OCI-LY7 (cell line): ENCODE results near the gene TRAF2. TPM values are rescaled to one million over a fixed set of nuclear protein-coding genes. Genes with fewer than 3 reads are reported as not detected.

Experiments used
- BruUV-seq: library from RNA; stranded (reverse); fragments of 400-500 nt; replicated peaks from 2 replicates; lab custom pipeline; 2021; lab: Mats Ljungman, UMichigan
- CTCF ChIA-PET: fragments of 300-600 bp; sonication (Branson Sonifier 250); formaldehyde crosslinking; loops from one replicate; lab custom pipeline; 2022; ENCODE audit warnings: antibody characterized with exemption; ENCODE audit not compliant: unreplicated experiment; lab: Charles Lee
- POLR2A ChIA-PET: fragments of 300-600 bp; sonication (Branson Sonifier 250); formaldehyde crosslinking; loops from one replicate; lab custom pipeline; 2022; ENCODE audit warnings: antibody characterized with exemption; lab: Charles Lee
- DNase-seq: peaks from one replicate; pipeline ENCODE4 v3.0.0-alpha.2; 2015; ENCODE audit warnings: low spot score
- H2AFZ ChIP-seq: fragments of 200-600 bp; sonication (generic), shearing (Covaris generic); 2 replicates; pipeline ENCODE4 v1.6.1; 2014; ENCODE audit warnings: mild to moderate bottlenecking, antibody characterized with exemption, low read length, moderate library complexity
- H3K27ac ChIP-seq: fragments of 200-600 bp; sonication (generic); 2 replicates; pipeline ENCODE4 v1.5.1; 2014; ENCODE audit warnings: mixed run types, low read depth, mild to moderate bottlenecking, moderate library complexity, low read length, inconsistent platforms; ENCODE audit not compliant: poor library complexity, severe bottlenecking
- H3K36me3 ChIP-seq: fragments of 200-600 bp; sonication (generic); 2 replicates; pipeline ENCODE4 v1.6.1; 2014; ENCODE audit warnings: mild to moderate bottlenecking, antibody characterized with exemption, low read length, moderate library complexity, mixed read lengths; ENCODE audit not compliant: insufficient read depth
- H3K4me1 ChIP-seq: fragments of 200-600 bp; sonication (generic); 2 replicates; pipeline ENCODE4 v1.5.1; 2014; ENCODE audit warnings: mild to moderate bottlenecking, low read length; ENCODE audit not compliant: insufficient read depth, poor library complexity, severe bottlenecking
- H3K4me2 ChIP-seq: fragments of 200-600 bp; sonication (generic); 2 replicates; pipeline ENCODE4 v1.6.1; 2014; ENCODE audit warnings: mild to moderate bottlenecking, low read length
- H3K4me3 ChIP-seq: fragments of 200-600 bp; sonication (generic); 2 replicates; pipeline ENCODE4 v1.5.1; 2014; ENCODE audit warnings: mild to moderate bottlenecking, low read depth, low read length; ENCODE audit not compliant: poor library complexity, severe bottlenecking
- H3K79me2 ChIP-seq: fragments of 200-600 bp; sonication (generic); 2 replicates; pipeline ENCODE4 v1.6.1; 2016; ENCODE audit warnings: low read depth, mild to moderate bottlenecking, low read length, moderate library complexity, mixed read lengths; ENCODE audit not compliant: insufficient read depth
- H3K9me2 ChIP-seq: fragments of 200-600 bp; sonication (generic); 2 replicates; pipeline ENCODE4 v1.6.1; 2016; ENCODE audit warnings: mild to moderate bottlenecking, low read length, mixed read lengths; ENCODE audit not compliant: insufficient read depth
- H3K9me3 ChIP-seq: fragments of 200-600 bp; sonication (generic); 2 replicates; pipeline ENCODE4 v1.6.1; 2014; ENCODE audit warnings: mild to moderate bottlenecking, mixed run types, low read length, mixed read lengths
- H4K20me1 ChIP-seq: fragments of 200-600 bp; sonication (generic); 2 replicates; pipeline ENCODE4 v1.6.1; 2014; ENCODE audit warnings: mild to moderate bottlenecking, antibody characterized with exemption, low read length, moderate library complexity, mixed read lengths; ENCODE audit not compliant: insufficient read depth
- EZH2phosphoT487 ChIP-seq: fragments of 200-600 bp; sonication (generic); IDR thresholded peaks from 2 replicates; pipeline ENCODE4 v1.6.1; 2018; ENCODE audit warnings: low read depth, borderline replicate concordance, mild to moderate bottlenecking, mixed run types, antibody characterized with exemption, low read length, moderate library complexity, mixed read lengths
- intact Hi-C: fragments of 100-400 bp; cut with micrococcal nuclease; formaldehyde crosslinking; loops from one replicate; pipeline ENCODE4 v1.10.0; 2022; ENCODE audit not compliant: unreplicated experiment
- microRNA-seq: library from miRNA; unstranded; fragments of <30 nt; microRNA quantifications from one replicate; pipeline ENCODE4 v1.2.0, GENCODE V29; 2022; ENCODE audit warnings: borderline replicate concordance
- small RNA-seq: library from RNA; depleted of rRNA; stranded (forward); fragments of <200 nt; gene quantifications from one replicate; pipeline ENCODE3, GENCODE V24; 2014
- total RNA-seq, 2 experiments: library from RNA; depleted of rRNA in 1 of 2; stranded (reverse); fragments of >200 nt in 1 of 2; shearing (Covaris generic) in 1 of 2; gene quantifications; 2 replicates each; pipeline ENCODE4 v1.2.3, GENCODE V29; 2014 to 2022
- TF ChIP-seq, protein P1 (sequence below): fragments of 200-600 bp; sonication (generic); conservative IDR thresholded peaks from 2 replicates; pipeline ENCODE4 v1.5.1; 2014; ENCODE audit warnings: mild to moderate bottlenecking, antibody characterized with exemption, low read length, moderate library complexity, mixed read lengths

TRAF2 gene
- total RNA-seq, 2 experiments from 2014 or later = 31.4 to 40.5 TPM

DNA sequence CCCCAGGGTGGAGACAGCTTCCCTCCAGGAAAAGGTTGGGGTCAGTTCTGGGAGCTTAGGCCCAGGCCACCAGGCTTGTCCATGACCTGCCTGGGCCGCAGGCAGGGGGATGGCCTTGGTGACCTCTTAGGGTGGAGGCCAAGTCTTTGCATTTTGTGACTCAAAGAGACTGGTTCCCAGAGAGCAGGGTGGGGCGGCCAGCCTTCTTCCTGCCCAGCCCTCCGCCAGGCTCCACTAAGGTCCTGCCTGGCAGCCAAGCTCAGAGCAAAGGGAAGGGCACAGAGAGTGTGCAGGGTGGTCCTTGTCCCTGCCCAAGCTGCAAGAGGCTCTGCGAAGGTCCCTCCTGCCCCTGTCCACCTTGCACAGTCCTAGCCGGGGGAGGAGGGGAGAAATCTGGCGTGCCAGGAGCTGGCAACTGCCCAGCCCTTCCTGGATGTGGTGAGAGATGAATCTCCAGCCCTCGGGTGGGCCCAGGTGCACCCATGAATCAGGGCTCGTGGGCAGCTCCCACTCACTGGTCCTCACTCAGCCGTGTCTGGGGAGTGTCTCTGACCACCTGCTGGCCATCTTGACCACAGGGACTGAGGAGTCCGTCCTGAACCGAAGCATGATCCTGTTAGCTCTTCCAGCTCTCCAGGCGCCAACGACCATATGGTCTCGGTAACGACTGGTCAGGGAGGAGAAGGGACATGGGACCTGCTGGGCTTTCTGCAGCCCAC lies 88.7 kb downstream of the TRAF2 start:
- Histone ChIP-seq H3K79me2 (no peaks in the 10 kb centered on the region), H3K4me3 (no peak overlapping the region), H3K27ac (no peak overlapping the region), H3K9me3 (no peaks in the 10 kb centered on the region), H4K20me1 (no peaks in the 10 kb centered on the region), H3K36me3 (no peaks in the 10 kb centered on the region), H2AFZ (no peak overlapping the region), H3K4me2 (no peak overlapping the region), H3K4me1 (no peaks in the 10 kb centered on the region), H3K9me2 (no peaks in the 10 kb centered on the region)
- TF ChIP-seq, protein P1, sequence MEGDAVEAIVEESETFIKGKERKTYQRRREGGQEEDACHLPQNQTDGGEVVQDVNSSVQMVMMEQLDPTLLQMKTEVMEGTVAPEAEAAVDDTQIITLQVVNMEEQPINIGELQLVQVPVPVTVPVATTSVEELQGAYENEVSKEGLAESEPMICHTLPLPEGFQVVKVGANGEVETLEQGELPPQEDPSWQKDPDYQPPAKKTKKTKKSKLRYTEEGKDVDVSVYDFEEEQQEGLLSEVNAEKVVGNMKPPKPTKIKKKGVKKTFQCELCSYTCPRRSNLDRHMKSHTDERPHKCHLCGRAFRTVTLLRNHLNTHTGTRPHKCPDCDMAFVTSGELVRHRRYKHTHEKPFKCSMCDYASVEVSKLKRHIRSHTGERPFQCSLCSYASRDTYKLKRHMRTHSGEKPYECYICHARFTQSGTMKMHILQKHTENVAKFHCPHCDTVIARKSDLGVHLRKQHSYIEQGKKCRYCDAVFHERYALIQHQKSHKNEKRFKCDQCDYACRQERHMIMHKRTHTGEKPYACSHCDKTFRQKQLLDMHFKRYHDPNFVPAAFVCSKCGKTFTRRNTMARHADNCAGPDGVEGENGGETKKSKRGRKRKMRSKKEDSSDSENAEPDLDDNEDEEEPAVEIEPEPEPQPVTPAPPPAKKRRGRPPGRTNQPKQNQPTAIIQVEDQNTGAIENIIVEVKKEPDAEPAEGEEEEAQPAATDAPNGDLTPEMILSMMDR = no peak
- no TSS peak for BruUV-seq
- intact Hi-C loops = no loop called here
- DNase-seq = no peak
- ChIA-PET CTCF (interaction anchor here (0.6 to 0.7 kb wide), 3 partner anchors 22 to 61 kb away, joined by 3 to 9 read pairs (median 4); no protein-coding TSS in a partner anchor), POLR2A (no interaction called here)

GRCh38 chr9:136975644-136976043 lies 89.3 kb downstream of the TRAF2 start:
- Histone ChIP-seq H4K20me1 (no peaks in the 10 kb centered on the region), H3K36me3 (no peaks in the 10 kb centered on the region), H3K9me3 (no peaks in the 10 kb centered on the region), H3K4me1 (no peaks in the 10 kb centered on the region), H3K4me2 (no peak overlapping the region), H3K9me2 (no peaks in the 10 kb centered on the region), H3K79me2 (no peaks in the 10 kb centered on the region), H3K27ac (no peak overlapping the region), H3K4me3 (no peak overlapping the region), H2AFZ (no peak overlapping the region)
- TF ChIP-seq, protein P1 = peak; percentile 59
- TF ChIP-seq EZH2phosphoT487 = no peak
- ChIA-PET CTCF (interaction anchor here (0.6 to 1.1 kb wide), 2 partner anchors 23 to 92 kb away, joined by 4 to 9 read pairs; no protein-coding TSS in a partner anchor), POLR2A (interaction anchor here (0.6 kb wide), 1 partner anchor 59 kb away, joined by 3 read pairs; no protein-coding TSS in a partner anchor)
- peak; percentile 28 for DNase-seq
- intact Hi-C loops = no loop called here
- BruUV-seq = no TSS peak

Small RNA genes within 50 kb of the gene (microRNA-seq; reads per million reads assigned to microRNA genes)
- 12.1 reads per million, percentile 17 among the genes with 10 or more reads in this experiment for gene MIR4479

Small RNA genes within 50 kb of the gene (small RNA-seq; reads per million reads assigned to genes)
- not detected for gene MIR4479

Other genes with a start within 250 kb of the TRAF2 start
- not detected in 2 replicates for gene EGFL7, start 223.6 kb upstream of the TRAF2 start, total RNA-seq (2014; rRNA removed; shearing (Covaris generic))
- not detected in 2 replicates for gene EGFL7, start 223.6 kb upstream of the TRAF2 start, total RNA-seq (2022)
- 20.8 and 29.6 TPM in 2 replicates for gene AGPAT2, start 199.1 kb upstream of the TRAF2 start, total RNA-seq (2014; rRNA removed; shearing (Covaris generic))
- 15.2 and 18.3 TPM in 2 replicates for gene AGPAT2, start 199.1 kb upstream of the TRAF2 start, total RNA-seq (2022)
- gene DIPK1B, start 173.9 kb upstream of the TRAF2 start, total RNA-seq (2014; rRNA removed; shearing (Covaris generic)) = 13.3 and 13.9 TPM in 2 replicates
- gene DIPK1B, start 173.9 kb upstream of the TRAF2 start, total RNA-seq (2022) = 0.30 and 0.74 TPM in 2 replicates
- gene LCN10, start 143.6 kb upstream of the TRAF2 start, total RNA-seq (2014; rRNA removed; shearing (Covaris generic)) = not detected in 2 replicates
- gene LCN10, start 143.6 kb upstream of the TRAF2 start, total RNA-seq (2022) = not detected in 2 replicates
- not detected in 2 replicates for gene LCN6, start 138.0 kb upstream of the TRAF2 start, total RNA-seq (2014; rRNA removed; shearing (Covaris generic))
- gene LCN6, start 138.0 kb upstream of the TRAF2 start, total RNA-seq (2022) = not detected in 2 replicates
- not detected in 2 replicates for gene LCN8, start 128.3 kb upstream of the TRAF2 start, total RNA-seq (2014; rRNA removed; shearing (Covaris generic))
- not detected in 2 replicates for gene LCN8, start 128.3 kb upstream of the TRAF2 start, total RNA-seq (2022)
- not detected in 2 replicates for gene LCN15, start 122.0 kb upstream of the TRAF2 start, total RNA-seq (2014; rRNA removed; shearing (Covaris generic))
- gene LCN15, start 122.0 kb upstream of the TRAF2 start, total RNA-seq (2022) = not detected in 2 replicates
- 61.9 and 70.2 TPM in 2 replicates for gene TMEM141, start 95.2 kb upstream of the TRAF2 start, total RNA-seq (2014; rRNA removed; shearing (Covaris generic))
- gene TMEM141, start 95.2 kb upstream of the TRAF2 start, total RNA-seq (2022) = 41.5 and 43.2 TPM in 2 replicates
- 1.3 and 2.2 TPM in 2 replicates for gene CCDC183, start 90.2 kb upstream of the TRAF2 start, total RNA-seq (2014; rRNA removed; shearing (Covaris generic))
- gene CCDC183, start 90.2 kb upstream of the TRAF2 start, total RNA-seq (2022) = 0.44 and 0.88 TPM in 2 replicates
- gene RABL6, start 78.6 kb upstream of the TRAF2 start, total RNA-seq (2014; rRNA removed; shearing (Covaris generic)) = 97.0 and 113 TPM in 2 replicates
- gene RABL6, start 78.6 kb upstream of the TRAF2 start, total RNA-seq (2022) = 126 and 133 TPM in 2 replicates
- gene AJM1, start 44.0 kb upstream of the TRAF2 start, total RNA-seq (2014; rRNA removed; shearing (Covaris generic)) = 2.4 and 2.5 TPM in 2 replicates
- 4.6 and 5.1 TPM in 2 replicates for gene AJM1, start 44.0 kb upstream of the TRAF2 start, total RNA-seq (2022)
- 56.9 and 81.9 TPM in 2 replicates for gene PHPT1, start 37.1 kb upstream of the TRAF2 start, total RNA-seq (2014; rRNA removed; shearing (Covaris generic))
- gene PHPT1, start 37.1 kb upstream of the TRAF2 start, total RNA-seq (2022) = 42.4 and 49.9 TPM in 2 replicates
- gene MAMDC4, start 34.2 kb upstream of the TRAF2 start, total RNA-seq (2014; rRNA removed; shearing (Covaris generic)) = 11.7 and 14.0 TPM in 2 replicates
- 12.7 and 14.2 TPM in 2 replicates for gene MAMDC4, start 34.2 kb upstream of the TRAF2 start, total RNA-seq (2022)
- 272 and 409 TPM in 2 replicates for gene EDF1, start 20.2 kb upstream of the TRAF2 start, total RNA-seq (2014; rRNA removed; shearing (Covaris generic))
- 222 and 246 TPM in 2 replicates for gene EDF1, start 20.2 kb upstream of the TRAF2 start, total RNA-seq (2022)
- gene FBXW5, start 58.2 kb downstream of the TRAF2 start, total RNA-seq (2014; rRNA removed; shearing (Covaris generic)) = 78.7 and 89.6 TPM in 2 replicates
- 59.1 and 63.3 TPM in 2 replicates for gene FBXW5, start 58.2 kb downstream of the TRAF2 start, total RNA-seq (2022)
- gene C8G, start 58.7 kb downstream of the TRAF2 start, total RNA-seq (2014; rRNA removed; shearing (Covaris generic)) = 0.95 and 1.0 TPM in 2 replicates
- gene C8G, start 58.7 kb downstream of the TRAF2 start, total RNA-seq (2022) = 2.1 and 2.2 TPM in 2 replicates
- 0.95 and 6.5 TPM in 2 replicates for gene LCN12, start 65.8 kb downstream of the TRAF2 start, total RNA-seq (2014; rRNA removed; shearing (Covaris generic))
- 3.5 and 3.7 TPM in 2 replicates for gene LCN12, start 65.8 kb downstream of the TRAF2 start, total RNA-seq (2022)
- not detected in 2 replicates for gene PTGDS, start 91.0 kb downstream of the TRAF2 start, total RNA-seq (2014; rRNA removed; shearing (Covaris generic))
- gene PTGDS, start 91.0 kb downstream of the TRAF2 start, total RNA-seq (2022) = not detected in 2 replicates
- gene LCNL1, start 96.5 kb downstream of the TRAF2 start, total RNA-seq (2014; rRNA removed; shearing (Covaris generic)) = not detected in 2 replicates
- gene LCNL1, start 96.5 kb downstream of the TRAF2 start, total RNA-seq (2022) = not detected in 2 replicates
- 63.5 and 66.5 TPM in 2 replicates for gene PAXX, start 105.9 kb downstream of the TRAF2 start, total RNA-seq (2014; rRNA removed; shearing (Covaris generic))
- gene PAXX, start 105.9 kb downstream of the TRAF2 start, total RNA-seq (2022) = 45.7 and 46.3 TPM in 2 replicates
- gene CLIC3, start 110.1 kb downstream of the TRAF2 start, total RNA-seq (2014; rRNA removed; shearing (Covaris generic)) = not detected in 2 replicates
- gene CLIC3, start 110.1 kb downstream of the TRAF2 start, total RNA-seq (2022) = not detected in 2 replicates
- 2.4 and 4.1 TPM in 2 replicates for gene ABCA2, start 141.7 kb downstream of the TRAF2 start, total RNA-seq (2014; rRNA removed; shearing (Covaris generic))
- gene ABCA2, start 141.7 kb downstream of the TRAF2 start, total RNA-seq (2022) = 8.3 and 10.6 TPM in 2 replicates
- not detected in 2 replicates for gene FUT7, start 145.6 kb downstream of the TRAF2 start, total RNA-seq (2014; rRNA removed; shearing (Covaris generic))
- gene FUT7, start 145.6 kb downstream of the TRAF2 start, total RNA-seq (2022) = 0.21 TPM in 1 of 2 replicates, not detected in the other
- gene NPDC1, start 159.7 kb downstream of the TRAF2 start, total RNA-seq (2014; rRNA removed; shearing (Covaris generic)) = 0.21 and 0.32 TPM in 2 replicates
- 0.38 and 0.39 TPM in 2 replicates for gene NPDC1, start 159.7 kb downstream of the TRAF2 start, total RNA-seq (2022)
- 0.16 TPM in 1 of 2 replicates, not detected in the other for gene ENTPD2, start 167.5 kb downstream of the TRAF2 start, total RNA-seq (2014; rRNA removed; shearing (Covaris generic))
- gene ENTPD2, start 167.5 kb downstream of the TRAF2 start, total RNA-seq (2022) = not detected in 2 replicates
- gene SAPCD2, start 184.0 kb downstream of the TRAF2 start, total RNA-seq (2014; rRNA removed; shearing (Covaris generic)) = 65.9 and 74.0 TPM in 2 replicates
- gene SAPCD2, start 184.0 kb downstream of the TRAF2 start, total RNA-seq (2022) = 51.4 and 57.2 TPM in 2 replicates
- 5.3 and 5.7 TPM in 2 replicates for gene UAP1L1, start 191.0 kb downstream of the TRAF2 start, total RNA-seq (2014; rRNA removed; shearing (Covaris generic))
- 12.3 and 16.7 TPM in 2 replicates for gene UAP1L1, start 191.0 kb downstream of the TRAF2 start, total RNA-seq (2022)
- 22.5 and 32.7 TPM in 2 replicates for gene MAN1B1, start 200.5 kb downstream of the TRAF2 start, total RNA-seq (2014; rRNA removed; shearing (Covaris generic))
- gene MAN1B1, start 200.5 kb downstream of the TRAF2 start, total RNA-seq (2022) = 38.8 and 43.4 TPM in 2 replicates
- gene DPP7, start 228.2 kb downstream of the TRAF2 start, total RNA-seq (2014; rRNA removed; shearing (Covaris generic)) = 173 and 182 TPM in 2 replicates
- gene DPP7, start 228.2 kb downstream of the TRAF2 start, total RNA-seq (2022) = 154 TPM in 2 replicates